ENCODE results near the gene NRF1. TPM values are rescaled to one million over a fixed set of nuclear protein-coding genes. Genes with fewer than 3 reads are reported as not detected.
"Not testable (repeated sequence)": the region's sequence is repeated elsewhere in the genome, so short reads cannot be mapped to it uniquely, and the experiment has no call there.

Gene NRF1
- total RNA-seq, 1 donor from 2014 or later, result 6.6 TPM

- no peak for DNase-seq (ENCODE audit: low read depth)
- no peak overlapping the region for H3K4me3 ChIP-seq (ENCODE audit: low read depth, low read length)
- TF ChIP-seq, protein P1, sequence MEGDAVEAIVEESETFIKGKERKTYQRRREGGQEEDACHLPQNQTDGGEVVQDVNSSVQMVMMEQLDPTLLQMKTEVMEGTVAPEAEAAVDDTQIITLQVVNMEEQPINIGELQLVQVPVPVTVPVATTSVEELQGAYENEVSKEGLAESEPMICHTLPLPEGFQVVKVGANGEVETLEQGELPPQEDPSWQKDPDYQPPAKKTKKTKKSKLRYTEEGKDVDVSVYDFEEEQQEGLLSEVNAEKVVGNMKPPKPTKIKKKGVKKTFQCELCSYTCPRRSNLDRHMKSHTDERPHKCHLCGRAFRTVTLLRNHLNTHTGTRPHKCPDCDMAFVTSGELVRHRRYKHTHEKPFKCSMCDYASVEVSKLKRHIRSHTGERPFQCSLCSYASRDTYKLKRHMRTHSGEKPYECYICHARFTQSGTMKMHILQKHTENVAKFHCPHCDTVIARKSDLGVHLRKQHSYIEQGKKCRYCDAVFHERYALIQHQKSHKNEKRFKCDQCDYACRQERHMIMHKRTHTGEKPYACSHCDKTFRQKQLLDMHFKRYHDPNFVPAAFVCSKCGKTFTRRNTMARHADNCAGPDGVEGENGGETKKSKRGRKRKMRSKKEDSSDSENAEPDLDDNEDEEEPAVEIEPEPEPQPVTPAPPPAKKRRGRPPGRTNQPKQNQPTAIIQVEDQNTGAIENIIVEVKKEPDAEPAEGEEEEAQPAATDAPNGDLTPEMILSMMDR (conservative IDR thresholded peaks at IDR 0.05; ENCODE audit: low read depth, low read length), result no peak
These were observed 39.3 kb upstream of the NRF1 start for GRCh38 chr7:129572205-129572604.

GRCh38 chr7:129574487-129574886 is 37.0 kb upstream of the NRF1 start:
- TF ChIP-seq, protein P1 (conservative IDR thresholded peaks at IDR 0.05; ENCODE audit: low read depth, low read length), result no peak
- H3K4me3 ChIP-seq (ENCODE audit: low read depth, low read length), result no peak overlapping the region
- DNase-seq (ENCODE audit: low read depth), result no peak

DNA sequence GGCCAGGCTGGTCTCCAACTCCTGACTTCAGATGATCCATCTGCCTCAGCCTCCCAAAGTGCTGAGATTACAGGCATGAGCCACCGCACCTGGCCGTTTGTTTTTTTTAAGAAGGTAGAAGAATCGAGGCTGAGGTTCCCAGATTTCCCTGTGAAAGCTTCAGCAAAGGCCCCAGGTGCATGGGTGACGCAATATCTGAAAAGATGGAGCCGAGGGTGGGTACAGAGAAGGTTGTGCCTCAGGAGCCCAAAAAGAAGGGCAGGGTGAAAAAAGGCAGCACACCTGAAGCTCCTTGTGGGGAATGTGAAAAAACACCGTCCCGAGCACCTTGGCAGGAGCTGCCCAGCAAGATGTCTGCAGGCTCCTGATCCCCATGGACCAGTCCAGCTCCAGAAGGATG is 35.8 kb upstream of the NRF1 start:
- TF ChIP-seq, protein P1 (conservative IDR thresholded peaks at IDR 0.05; ENCODE audit: low read depth, low read length), result no peak
- no peak for DNase-seq (ENCODE audit: low read depth)
- H3K4me3 ChIP-seq (ENCODE audit: low read depth, low read length), result no peak overlapping the region

DNA sequence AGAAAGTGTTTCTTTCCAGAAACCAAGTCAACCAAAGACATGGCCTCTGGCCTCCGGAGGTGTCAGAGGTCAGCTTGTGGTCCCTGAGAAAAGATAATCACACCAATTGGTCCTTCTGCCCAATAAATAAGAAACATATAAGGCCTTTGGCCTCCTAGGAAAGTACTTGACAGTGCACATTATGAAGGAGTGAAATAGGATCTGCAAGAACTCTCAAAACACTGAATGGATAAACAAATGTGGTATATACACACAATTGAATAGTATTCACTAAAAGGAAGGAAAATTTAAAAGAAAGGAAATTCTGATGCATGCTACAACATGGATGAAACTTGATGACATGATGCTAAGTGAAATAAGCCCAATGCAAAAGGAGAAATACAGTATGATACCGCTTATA is 35.4 kb upstream of the NRF1 start:
- no peak for DNase-seq (ENCODE audit: low read depth)
- TF ChIP-seq, protein P1 (conservative IDR thresholded peaks at IDR 0.05; ENCODE audit: low read depth, low read length), result no peak

DNA sequence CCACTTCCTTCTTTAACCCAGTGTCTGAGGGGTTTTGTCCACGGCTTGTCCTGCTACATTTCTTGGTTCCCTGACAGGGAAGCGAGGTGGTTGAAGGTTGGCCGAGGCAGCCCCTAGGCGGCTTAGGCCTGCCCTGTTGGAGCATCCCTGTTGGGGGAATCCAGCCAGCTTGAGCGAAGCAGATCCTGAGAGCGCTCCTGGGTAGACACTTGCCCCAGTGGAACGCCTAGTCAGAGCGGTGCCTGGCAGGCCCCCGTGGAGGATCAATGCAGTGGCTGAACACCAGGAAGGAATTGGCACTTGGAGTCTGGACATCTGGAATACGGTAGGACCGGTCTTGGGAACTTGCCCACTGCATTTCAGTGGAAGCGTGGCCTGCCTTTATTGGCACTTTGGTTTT is 32.7 kb upstream of the NRF1 start:
- TF ChIP-seq, protein P1 (conservative IDR thresholded peaks at IDR 0.05; ENCODE audit: low read depth, low read length), result no peak
- no peak overlapping the region for H3K4me3 ChIP-seq (ENCODE audit: low read depth, low read length)
- no peak for DNase-seq (ENCODE audit: low read depth)

More for the DNA sequence above, 35.4 kb upstream of the NRF1 start:
- no peak overlapping the region for H3K4me3 ChIP-seq (ENCODE audit: low read depth, low read length)

- not testable (repeated sequence) for DNase-seq (ENCODE audit: low read depth); H3K4me3 ChIP-seq (ENCODE audit: low read depth, low read length)
These were observed 25.3 kb upstream of the NRF1 start for GRCh38 chr7:129586179-129586578.

DNA sequence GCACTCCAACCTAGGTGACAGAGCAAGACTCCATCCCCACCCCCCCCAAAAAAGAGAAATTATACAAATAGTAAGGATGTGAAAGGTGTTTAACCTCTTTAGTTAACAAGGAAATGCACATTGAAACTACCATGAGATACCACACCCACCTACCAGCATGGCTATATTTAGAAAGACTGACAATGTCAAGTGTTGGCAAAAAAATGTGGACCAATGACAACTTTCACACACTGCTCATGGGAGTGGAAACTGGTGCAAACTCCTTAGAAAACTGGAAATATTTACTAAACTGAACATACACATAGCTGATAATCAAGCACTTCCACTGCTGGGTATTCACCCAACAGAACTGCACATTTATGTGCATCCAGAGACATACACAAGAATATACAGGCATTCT is 23.3 kb upstream of the NRF1 start:
- TF ChIP-seq, protein P1 (conservative IDR thresholded peaks at IDR 0.05; ENCODE audit: low read depth, low read length), result no peak
- DNase-seq (ENCODE audit: low read depth), result no peak
- H3K4me3 ChIP-seq (ENCODE audit: low read depth, low read length), result no peak overlapping the region

DNA sequence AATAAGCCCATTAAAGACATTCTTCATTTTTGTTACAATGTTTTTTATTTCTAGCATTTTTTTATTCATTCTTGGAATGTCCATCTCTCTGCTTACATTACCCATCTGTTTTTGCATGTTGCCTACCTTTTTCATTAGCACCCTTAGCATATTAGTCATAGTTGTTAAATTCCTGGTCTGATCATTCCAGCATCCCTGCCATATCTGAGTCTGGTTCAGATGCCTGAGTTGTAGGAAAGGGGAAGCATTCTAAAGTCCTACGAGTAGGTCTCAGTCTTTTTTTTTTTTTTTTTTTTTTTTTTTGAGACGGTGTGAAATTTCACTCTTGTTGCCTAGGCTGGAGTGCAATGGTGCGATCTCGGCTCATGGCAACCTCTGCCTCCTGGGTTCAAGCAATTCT is 19.7 kb upstream of the NRF1 start:
- no peak overlapping the region for H3K4me3 ChIP-seq (ENCODE audit: low read depth, low read length)
- TF ChIP-seq, protein P1 (conservative IDR thresholded peaks at IDR 0.05; ENCODE audit: low read depth, low read length), result no peak
- no peak for DNase-seq (ENCODE audit: low read depth)

GRCh38 chr7:129596386-129596785 is 15.1 kb upstream of the NRF1 start:
- DNase-seq (ENCODE audit: low read depth); H3K4me3 ChIP-seq (ENCODE audit: low read depth, low read length): not testable (repeated sequence)
